GM18873 (cell line): ENCODE results near the gene LRMDA.

Experiments
- ATAC-seq: cut with Tn5 transposase; IDR thresholded peaks from one replicate; pipeline ENCODE4 v1.9.1; 2021; ENCODE audit warnings: mild to moderate bottlenecking, moderate library complexity, moderate number of reproducible peaks; ENCODE audit not compliant: unreplicated experiment, low FRiP score

The LRMDA gene

DNA sequence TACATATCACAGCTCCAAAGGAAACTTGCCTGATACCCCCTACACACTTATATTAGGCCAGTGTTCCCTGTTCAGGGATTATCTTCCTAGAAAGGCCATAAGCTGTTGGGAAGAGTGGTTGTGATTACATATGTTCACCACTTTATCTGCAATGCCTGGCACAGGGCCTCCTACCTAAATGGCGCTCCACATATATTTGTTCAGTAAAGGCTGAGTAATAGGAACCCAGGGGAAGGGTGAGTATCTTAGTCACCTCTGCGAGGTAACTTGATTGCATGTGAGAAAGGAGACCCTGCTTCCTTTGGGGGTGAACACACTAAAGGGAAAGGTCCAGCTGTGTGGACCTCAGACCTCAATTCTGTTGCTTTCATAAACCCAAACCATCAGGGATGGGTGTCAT lies 896.0 kb downstream of the LRMDA start:
- ATAC-seq, result no peak

DNA sequence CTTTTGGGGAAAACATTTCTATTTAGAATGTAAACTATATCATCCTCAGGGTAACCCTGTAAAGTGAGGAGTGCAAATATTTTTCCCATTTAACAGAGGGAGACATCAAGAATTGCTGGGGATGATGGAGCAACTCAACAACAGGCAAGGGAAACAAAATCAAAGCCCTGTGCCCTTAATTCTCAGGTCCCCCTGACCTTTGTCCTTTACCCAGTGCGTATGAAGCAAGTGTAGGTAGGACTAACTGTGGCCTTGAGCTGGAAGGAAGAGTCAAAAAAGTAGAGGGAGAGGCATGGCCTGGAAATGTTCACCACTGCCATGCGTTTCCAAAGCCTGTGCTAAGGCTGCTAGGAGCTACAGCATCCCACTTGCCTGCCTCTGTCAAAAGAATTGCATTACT lies 896.9 kb downstream of the LRMDA start:
- no peak for ATAC-seq

GRCh38 chr10:76329891-76330575 lies 898.6 kb downstream of the LRMDA start:
- no peak for ATAC-seq

GRCh38 chr10:76331742-76332141 lies 900.3 kb downstream of the LRMDA start:
- ATAC-seq, result no peak

- no peak for ATAC-seq
Measured at GRCh38 chr10:76333326-76333725, 901.9 kb downstream of the LRMDA start.

GRCh38 chr10:76333796-76334195 lies 902.4 kb downstream of the LRMDA start:
- ATAC-seq, result no peak

- no peak for ATAC-seq
Measured at GRCh38 chr10:76334255-76334654, 902.8 kb downstream of the LRMDA start.

DNA sequence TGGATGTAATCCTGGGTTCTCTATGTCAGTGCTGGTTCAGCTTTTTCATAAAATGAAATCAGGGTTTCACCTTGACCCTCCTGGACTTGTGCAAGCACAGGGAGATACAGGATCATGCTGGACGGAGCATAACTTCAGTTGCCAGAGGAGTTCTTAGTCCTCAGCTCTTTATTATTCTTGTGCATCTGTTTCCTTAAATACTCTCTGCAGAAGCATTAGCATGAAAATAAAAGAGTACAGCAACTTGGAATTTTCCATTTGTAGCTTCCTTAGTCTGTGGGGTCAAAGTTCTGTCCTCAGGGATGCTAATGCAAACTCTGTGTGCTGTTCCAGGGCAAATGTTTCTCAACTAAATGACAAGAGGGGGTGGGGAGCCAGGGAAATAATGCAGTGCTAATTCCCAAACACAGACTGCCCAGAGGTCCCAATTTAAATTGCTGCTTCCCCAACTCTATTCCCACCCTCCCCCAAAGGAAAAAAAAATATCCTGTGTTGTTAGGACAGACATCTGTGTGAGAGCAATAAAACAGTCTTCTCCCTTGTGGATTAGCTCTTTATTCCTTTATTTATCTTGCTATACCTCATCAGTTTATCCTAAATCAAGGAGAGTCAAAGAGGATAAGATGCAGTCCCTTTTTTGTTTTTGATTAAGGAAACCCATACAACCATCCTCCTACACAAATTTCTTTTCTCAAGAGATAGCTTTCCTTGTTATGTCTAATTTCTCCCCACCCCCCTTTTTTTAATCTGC lies 905.0 kb downstream of the LRMDA start:
- ATAC-seq, result no peak

DNA sequence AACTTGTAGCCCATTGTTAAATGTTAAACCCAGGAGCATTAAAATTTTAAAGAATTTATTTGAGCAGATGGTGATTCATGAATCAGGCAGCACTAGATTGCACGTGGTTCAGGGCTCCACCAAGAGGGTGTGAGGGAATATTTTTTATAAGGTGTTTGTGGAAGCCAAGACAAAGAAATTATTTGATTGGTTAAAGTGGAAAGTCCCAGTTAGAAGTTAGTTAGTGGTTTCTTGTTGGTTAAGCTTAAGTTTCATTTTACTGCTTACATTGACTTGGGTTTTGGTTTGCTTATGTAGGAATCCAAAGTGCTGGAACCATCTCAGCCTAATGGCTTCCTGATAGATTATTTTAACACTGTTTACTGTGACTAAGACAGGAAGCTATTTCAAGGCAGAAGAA lies 906.2 kb downstream of the LRMDA start:
- ATAC-seq, result no peak

- ATAC-seq, result no peak
Measured at GRCh38 chr10:76338187-76338586, 906.8 kb downstream of the LRMDA start.

GRCh38 chr10:76341740-76342139 lies 910.3 kb downstream of the LRMDA start:
- no peak for ATAC-seq

DNA sequence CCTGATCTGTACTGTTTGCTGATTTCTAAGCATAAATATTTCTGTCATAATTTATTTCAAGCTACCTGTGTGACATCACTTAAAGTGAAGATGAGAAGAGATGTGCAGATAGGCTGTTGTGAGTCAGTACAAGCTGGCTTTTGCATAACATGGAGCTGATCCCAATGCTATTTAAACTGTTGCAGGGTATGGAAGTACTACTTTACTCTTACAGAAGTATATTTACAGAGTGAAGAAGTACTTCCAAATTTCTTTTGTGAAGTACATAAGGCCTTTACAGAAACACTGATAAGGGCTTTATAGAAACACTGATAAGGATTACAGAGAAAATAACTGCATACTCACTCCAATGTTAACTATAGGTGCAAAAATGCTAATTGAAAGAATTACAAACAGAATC lies 911.6 kb downstream of the LRMDA start:
- no peak for ATAC-seq

- ATAC-seq, result no peak
Measured at GRCh38 chr10:76347832-76348231, 916.4 kb downstream of the LRMDA start.

- no peak for ATAC-seq
Measured at GRCh38 chr10:76350583-76350982, 919.2 kb downstream of the LRMDA start.

- ATAC-seq, result no peak
Measured at GRCh38 chr10:76352300-76352699, 920.9 kb downstream of the LRMDA start.

GRCh38 chr10:76353237-76353851 lies 921.9 kb downstream of the LRMDA start:
- ATAC-seq, result no peak

DNA sequence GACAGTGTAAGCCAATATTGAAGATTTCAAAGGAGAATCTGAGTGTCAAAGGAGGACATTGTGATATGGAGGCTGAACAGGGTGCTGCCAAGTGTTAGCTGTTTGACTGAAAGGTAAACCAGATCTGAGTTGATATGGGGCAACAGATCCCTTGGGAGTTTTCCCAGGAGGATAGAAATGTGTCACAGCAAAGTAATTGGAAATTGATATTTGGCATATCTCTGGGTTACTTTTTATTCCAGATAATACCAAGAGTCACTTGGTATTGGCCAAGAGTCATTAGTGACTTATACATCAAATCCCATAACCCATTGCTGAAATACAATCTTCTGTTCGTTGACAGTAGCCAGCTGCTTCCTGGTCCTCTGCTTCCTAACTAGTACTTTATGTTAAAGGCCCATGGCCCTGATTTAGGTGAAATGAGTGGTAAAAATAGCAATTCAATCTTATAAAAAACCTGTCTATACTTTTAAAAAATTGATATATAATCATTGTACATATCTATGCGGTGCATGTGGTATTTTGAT lies 922.9 kb downstream of the LRMDA start:
- no peak for ATAC-seq

DNA sequence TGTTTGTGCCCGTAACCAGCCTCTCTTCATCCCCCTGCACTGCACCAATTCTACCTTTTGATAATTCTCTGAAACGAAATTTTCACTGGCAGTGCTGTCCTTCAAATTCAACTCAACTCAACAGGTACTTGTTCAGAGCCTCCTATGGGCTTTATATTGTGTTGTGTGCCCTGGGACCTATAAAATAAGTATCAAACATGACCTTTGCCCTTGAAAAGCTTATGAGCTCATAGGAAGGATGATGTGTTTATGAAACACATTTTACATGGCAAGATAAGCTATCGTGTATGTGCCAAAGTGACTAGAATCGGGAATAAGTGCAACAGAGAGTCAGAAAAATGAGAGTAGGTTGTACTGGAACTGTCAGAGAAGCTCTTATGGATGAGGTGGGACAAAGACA lies 923.5 kb downstream of the LRMDA start:
- ATAC-seq, result no peak

GRCh38 chr10:76356557-76356956 lies 925.1 kb downstream of the LRMDA start:
- no peak for ATAC-seq

DNA sequence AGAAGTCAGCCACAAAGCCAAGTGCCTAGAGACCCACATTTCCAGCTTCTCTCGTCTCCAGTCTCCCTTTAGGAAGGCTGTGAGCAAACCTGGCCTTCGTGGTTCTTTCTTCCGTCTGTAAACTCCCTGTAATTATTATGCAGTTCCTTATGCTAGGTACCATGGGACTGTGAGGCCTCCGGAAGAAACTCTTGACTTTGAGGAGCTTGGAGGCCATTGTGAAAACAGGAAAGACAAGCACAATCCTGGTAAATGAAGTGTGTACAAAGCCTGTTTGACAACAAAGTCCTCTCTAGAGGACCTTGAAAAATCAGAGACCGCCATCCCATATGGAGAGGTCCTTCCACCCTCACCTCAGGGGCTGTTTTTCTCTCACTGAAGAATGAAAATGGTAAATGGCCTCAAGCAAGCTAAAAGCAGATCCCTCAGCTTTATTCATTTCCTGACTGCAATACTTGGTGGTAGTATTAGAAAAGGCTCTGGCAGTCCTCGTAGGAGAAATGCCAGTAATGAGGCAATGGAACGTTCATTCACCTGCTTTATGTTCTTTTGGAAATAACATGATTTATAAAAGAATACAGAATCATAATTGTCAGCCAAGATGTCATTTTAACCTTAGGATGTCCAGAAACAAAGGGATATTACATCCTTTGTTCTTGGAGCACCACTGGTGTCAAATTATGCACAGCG lies 926.4 kb downstream of the LRMDA start:
- no peak for ATAC-seq
